A204.1 (cell line): ENCODE measurements around the gene CRIM1.

Source experiments
- FAIRE-seq: peaks from 2 replicates; lab custom pipeline; 2012; peaks lifted over from hg19 to GRCh38; lab: Jason Lieb, UNC

CRIM1 gene

DNA sequence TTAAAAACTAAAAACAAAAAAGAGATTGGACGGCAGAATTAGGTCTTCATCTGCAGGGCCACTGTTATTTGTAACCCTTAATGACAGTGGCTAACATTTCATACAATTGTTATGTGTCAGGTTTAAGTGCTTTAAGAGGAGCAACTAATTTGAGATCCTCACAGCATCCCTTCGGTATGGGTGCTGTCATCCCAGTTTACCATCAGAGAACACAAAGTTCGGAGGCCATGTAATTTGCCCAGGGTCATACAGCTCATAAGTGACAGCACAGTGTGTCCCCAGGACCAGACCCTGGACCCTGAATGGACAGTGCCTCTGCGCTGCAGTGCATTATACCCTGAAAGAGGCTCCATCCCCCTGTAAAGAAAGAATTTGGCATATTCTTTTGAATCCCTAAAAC, 127.7 kb downstream of the CRIM1 start:
- FAIRE-seq, result no peak

DNA sequence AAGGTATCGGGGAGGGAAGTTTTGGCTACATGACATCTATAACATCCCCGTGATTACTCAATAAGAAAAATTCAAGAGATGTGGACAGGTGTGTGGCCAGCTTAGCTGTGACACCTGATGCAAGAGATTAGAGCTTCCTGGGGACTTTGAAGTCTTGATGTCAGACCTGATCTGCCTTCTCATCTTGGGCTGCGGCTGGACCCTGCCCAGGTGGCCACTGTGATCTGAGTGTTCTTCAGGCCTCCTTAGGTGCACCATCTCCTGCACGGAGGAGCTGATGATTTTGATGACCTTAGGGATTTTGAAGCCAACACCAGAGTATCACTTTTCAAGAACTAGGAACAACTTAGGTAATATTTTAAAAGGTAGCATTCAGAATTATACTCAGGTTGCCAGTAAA, 128.9 kb downstream of the CRIM1 start:
- FAIRE-seq, result no peak

DNA sequence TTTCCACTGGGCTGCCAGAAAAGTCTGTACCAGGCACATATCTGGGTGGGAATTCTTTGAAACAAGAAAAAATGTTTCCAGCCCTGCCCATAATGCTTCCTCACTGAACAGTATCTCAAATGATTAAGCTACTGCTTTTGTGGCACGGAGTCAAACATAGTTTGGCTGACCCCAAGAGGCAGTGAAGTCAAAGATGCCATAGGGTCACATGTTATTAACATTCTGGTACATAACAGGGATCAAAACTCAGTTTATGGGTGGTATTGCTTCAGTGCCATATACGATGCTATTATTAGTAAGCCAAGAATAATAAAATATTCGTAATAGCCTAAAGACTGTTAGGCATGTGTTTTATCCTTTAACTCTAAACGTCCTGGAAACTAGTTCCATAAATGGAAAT, 129.9 kb downstream of the CRIM1 start:
- FAIRE-seq, result no peak

DNA sequence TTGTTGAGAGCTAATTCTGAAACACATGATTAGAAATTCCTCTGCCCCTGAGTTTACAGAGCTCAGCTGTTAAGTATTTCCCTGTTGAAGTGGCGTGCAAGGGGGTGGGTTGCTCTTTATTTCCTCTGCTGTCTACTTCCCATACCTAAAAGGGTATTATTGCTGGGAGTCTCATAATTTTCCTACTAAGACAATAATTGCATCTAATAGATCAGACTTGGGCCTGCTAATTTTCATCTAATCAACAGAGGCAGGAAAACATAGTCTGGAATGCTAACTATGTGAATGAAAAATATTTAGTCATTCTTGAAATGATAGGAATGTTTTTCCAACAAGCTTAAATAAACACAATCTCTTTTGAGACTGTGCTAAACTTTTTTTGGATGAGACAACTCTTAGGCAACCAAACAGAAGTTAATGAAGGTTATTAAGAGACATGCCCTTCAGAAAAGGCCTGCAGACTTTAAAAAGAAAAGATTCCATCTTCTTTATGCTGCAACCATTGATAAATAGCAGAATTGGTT, 131.0 kb downstream of the CRIM1 start:
- FAIRE-seq, result no peak

DNA sequence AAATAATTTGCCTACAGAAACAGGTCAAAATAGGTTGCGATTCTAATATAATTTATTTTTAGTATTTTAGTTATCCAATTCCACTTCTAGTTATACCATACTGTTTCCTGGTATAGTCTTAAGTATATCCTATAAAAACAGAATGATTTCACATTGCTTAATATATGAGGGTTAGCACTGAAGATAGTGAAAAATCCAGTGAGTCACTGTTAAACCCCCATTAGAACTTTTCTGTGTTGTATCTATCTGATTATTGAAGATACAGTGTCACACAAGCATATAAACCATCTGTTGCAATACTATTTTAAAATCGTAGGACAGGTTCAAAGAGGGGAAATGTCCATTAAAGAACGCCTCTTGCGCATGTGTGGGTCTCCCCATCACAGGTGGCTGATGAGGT, 132.4 kb downstream of the CRIM1 start:
- no peak for FAIRE-seq

DNA sequence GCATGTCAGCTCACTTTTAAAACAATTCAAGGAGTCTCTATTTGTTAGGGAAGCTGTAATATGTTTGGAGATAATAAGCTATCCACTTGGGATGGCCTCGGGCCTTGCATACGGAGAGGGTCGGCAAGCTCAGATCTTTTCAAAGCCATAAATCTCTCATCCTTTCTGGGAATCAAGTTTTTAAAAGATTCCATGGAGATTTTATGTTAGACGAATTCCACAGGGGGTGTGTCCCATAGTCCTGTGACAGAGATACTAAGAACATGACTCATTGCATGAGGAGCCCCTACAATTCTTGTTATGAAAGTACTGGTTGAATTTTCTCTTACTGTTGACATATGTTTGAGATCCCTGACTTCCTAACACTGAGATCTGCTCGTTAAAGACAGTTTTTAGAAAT, 133.7 kb downstream of the CRIM1 start:
- no peak for FAIRE-seq

DNA sequence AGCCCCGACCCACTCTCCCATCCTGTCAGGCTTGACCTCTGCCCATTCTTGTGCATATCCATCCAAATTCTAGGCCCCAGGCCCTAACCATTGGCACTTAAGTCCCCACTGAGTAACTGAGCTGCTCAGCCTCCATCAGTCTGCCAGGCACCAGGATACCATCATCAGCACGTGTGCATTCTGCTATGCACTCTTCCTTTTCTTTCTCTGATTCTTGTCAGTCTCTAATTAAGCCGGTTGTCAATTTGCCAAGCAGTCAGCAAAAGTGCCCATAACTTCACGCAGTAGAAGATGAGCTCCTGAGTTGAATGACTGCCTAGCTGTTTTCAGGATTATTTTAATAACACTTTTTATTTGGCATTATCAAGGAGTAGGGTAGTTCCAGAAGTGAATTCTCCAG, 135.2 kb downstream of the CRIM1 start:
- no peak for FAIRE-seq

DNA sequence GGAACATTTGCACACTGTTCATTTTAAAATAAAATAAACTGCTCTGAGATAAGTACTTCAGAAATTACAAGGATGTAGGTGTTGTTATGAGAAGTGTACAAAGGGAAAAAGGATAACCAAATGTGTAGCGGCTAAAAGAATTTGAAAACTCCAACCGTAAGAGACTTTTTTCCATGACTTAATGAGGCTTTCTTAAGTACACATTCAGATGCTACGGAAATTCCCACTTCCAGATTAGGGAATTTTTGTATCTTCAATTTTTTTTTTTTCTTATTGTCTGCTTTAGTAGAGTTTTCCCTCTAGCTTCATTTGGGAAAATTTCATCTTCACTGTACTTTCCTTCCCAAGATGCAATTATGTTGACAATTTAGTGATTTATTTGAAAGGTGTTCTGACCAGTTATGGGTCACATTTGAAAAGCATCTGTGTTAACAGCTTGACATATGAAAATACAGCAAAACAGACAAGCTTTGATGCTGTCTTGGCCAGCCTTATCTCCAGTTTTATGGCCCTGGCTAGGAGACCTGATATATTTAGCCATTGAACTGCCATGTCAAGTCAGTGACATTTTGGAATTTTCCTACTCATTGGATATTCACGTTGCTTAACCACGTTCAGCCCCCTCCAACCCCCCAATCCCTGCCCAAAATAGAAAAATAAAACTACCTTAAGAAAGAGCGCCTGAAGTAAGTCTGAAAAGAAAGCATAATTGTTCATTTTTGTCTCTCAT, 136.8 kb downstream of the CRIM1 start:
- no peak for FAIRE-seq

DNA sequence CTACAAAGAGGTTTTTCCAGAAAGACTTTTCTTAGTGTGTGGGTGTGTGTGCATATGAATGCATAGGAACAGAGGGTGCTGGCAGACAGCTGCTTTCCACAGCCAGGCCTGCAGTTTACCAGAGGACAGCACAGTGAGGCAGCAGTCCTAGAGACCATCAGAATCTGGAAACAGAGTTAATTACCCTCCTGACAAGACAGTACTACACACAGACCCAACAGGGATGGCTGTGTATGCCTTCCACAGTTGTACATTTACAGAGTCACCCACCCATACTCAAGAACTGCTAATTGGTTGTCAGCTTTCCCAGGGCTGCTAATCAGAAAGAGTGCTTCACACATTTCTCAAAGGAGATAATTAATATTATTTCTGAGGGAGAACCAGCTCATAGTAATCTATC, 137.7 kb downstream of the CRIM1 start:
- FAIRE-seq, result no peak

DNA sequence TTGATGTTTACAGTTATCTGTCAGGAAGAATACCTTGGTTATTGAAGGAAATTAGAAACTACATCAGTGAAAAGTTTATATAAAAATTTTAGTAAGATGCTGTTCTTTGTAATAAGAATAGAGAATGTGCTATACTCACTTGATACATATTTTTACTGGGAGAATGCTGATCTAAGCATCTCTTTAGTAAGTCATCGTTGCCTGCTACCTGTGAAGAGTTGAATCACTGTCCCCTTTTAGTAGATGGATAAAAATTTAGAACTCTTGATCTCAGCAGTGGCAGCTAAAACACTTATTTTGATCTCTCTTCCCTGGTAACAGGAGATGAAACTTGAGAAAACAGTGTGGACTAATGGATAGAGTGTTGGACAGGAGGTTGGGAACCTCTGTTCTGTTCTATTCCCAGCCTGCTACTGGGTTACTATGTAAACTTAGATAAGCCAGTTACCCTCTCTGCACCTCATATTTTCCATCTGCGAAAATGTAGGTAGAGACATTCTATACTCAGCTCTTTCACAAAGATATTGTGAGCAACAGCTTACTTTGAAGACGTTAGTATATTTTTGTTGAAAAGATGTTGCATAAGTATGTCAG, 142.1 kb downstream of the CRIM1 start:
- no peak for FAIRE-seq

DNA sequence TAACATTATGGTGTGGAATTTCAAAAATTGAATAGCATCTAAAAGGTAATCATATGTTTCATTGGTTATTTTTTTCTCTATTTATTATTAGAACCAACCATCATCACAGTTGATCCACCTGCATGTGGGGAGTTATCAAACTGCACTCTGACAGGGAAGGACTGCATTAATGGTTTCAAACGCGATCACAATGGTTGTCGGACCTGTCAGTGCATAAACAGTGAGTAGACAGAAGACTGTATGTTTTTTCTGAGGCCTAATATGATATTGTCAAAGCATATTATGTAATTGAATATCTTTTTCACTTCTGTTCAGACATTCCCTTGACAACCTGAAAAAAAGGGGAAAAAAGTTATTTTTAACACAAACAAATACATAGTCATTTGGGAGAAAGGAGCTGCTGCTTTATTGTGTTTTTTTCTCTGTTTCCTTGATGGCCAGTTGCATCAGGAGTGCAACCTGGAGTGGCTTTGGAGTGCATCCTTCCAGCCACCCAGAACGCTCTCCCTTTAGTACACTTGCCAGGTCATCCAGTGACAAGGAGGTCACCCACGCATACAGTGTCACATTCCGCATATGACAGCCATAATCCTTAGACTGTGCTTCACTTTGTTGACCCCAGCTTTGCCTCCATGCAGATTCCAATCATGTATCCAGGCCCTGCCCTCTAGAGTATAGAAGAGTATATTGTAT, 143.7 kb downstream of the CRIM1 start:
- no peak for FAIRE-seq

DNA sequence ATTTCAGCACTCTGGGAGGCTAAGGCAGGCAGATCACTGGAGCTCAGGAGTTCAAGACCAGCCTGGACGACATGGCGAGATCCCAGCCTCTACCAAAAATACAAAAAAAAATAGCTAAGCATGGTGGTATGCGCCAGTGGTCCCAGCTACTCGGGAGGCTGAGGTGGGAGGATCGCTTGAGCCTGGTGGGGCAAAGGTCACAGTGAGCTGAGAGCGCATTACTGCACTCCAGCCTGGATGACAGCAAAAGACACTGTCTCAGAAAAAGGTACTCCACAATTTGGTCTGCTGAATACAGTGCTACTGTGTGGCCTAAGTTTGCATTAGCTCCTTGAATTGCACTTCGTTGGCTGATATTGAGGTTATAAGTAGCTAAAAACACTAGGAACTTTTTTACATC, 144.5 kb downstream of the CRIM1 start:
- FAIRE-seq, result no peak

DNA sequence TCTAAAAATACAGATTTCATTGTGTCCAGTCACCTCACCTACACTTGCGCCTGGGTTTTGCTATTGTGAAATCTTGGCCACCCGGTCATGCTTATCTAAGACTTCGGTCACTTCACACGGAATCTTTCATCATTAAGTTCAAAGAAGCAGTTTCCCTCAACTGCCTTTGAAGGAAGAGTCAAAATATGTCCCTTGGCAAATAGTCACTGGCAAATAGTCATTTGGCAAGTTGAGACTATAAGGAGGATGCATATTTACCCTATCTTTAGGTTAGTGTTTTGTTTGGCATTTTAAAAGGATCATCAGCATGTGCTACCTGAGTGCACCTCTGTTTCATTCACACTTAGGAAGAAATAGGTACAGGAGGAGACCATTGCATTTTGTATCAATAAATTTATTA, 146.5 kb downstream of the CRIM1 start:
- FAIRE-seq, result no peak

DNA sequence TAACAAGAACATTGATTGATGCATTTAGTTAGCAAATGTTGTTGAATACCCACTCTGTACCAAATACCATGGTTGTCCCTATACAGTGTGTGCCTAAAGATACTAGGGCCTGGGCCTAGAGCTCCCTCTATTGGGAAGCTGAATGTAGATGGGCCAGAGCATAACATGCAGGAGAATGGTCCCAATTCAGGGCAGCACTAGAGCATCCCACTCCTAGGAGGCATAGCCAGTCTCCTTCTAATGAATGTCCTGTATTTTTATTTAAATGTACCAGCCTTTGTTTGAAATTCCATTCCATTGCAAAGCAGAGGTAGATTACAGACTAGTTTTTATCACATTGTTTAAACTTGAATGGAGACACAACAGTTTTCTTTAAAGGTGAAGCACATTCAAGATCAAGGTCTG, 151.8 kb downstream of the CRIM1 start:
- FAIRE-seq, result peak; percentile 49

DNA sequence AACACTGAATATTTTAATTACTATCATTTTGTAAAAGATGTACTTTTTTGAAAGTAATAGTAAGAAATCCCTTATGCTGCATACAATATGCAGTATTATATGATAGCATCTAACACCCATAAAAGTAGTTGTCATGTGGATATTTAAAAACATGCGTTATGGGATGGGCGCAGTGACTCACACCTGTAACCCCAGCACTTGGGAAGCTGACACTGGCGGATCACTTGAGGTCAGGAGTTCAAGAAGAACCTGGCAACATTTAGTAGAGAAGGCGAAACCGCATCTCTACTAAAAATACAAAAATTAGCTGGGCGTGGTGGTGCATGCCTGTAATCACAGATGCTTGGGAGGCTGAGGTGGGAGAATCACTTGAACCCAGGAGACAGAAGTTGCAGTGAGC, 153.5 kb downstream of the CRIM1 start:
- no peak for FAIRE-seq

DNA sequence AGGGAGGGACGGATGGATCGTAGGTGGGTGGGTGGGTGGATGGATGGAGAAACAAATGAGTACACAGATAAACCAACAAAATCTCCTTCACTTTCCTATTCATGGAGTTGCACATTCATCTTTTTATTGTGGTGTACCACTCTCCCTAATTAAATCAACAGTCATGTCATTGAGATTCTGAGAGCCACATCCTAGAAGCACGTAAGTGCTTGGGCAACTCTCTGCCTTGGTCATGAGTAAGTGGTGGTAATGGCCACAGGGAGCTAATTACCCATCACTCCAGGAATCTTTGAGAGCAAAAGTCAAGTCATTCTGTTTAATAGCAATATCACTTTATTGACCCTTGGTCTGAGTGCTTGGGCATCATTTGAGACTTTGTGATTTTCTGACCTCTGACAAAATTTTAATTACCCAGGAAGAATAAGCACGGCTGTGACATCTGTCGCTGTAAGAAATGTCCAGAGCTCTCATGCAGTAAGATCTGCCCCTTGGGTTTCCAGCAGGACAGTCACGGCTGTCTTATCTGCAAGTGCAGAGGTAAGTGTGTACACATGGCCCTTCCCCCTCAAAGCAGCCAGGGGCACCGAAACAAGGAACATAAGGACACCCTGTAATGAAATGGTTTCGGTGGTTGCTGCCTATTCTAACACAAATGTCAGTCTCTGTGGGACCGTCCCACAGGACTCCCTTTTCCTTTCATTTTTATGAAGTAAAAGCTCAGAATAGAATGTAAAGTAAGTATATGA, 156.5 kb downstream of the CRIM1 start:
- no peak for FAIRE-seq

DNA sequence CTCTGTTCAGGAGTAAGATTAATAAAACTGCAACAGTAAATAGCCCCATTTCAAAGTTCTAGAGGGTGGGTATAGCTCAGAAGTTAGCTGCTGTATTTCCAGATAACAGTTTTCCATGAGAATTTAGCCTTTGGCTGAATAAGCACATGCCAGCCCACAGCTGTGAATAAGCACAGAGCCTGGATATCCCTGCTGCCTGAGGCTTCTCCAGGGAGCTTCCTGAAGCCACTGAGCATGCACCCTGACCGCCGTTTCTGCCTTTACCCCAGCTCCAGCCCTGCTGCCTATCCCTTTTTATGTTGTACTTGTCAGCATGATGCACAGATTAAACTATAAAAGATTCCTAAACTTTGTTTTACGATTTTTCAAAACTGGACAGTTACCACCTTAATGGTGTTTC, 157.1 kb downstream of the CRIM1 start:
- no peak for FAIRE-seq

DNA sequence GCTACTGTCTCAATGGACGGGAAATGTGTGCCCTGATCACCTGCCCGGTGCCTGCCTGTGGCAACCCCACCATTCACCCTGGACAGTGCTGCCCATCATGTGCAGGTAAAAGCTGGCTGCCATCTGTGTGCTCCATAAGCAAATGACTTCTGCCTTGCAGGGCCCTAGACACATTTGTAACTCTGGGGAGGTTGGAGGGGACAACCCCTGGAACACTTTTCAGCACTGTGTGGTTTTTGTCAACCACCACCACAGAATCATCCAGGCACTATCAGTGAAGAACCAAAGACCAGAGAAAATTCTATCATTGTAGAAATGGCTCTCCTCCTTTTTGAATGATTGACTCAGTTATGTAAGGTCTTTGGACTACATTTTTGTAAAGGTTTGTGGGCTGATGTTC, 158.1 kb downstream of the CRIM1 start:
- FAIRE-seq, result no peak

DNA sequence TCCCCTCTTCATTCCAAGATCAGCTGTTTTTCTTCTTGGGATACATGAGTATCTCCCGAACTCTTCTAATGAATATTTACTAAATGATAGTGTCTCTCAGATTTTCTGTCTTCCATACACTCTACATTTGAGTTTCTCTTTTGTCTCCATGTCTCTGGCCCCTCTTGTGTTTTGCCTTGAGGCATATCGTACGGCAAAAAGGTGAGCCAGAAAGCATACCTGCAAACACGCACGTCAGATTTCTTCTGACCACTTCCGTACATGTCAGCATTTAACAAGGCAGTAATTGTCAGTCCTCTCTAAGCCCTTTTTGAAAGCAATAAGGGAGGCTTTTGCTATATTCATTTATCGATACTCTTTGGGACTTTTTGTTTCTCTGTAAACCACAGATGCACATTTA, 160.0 kb downstream of the CRIM1 start:
- no peak for FAIRE-seq

DNA sequence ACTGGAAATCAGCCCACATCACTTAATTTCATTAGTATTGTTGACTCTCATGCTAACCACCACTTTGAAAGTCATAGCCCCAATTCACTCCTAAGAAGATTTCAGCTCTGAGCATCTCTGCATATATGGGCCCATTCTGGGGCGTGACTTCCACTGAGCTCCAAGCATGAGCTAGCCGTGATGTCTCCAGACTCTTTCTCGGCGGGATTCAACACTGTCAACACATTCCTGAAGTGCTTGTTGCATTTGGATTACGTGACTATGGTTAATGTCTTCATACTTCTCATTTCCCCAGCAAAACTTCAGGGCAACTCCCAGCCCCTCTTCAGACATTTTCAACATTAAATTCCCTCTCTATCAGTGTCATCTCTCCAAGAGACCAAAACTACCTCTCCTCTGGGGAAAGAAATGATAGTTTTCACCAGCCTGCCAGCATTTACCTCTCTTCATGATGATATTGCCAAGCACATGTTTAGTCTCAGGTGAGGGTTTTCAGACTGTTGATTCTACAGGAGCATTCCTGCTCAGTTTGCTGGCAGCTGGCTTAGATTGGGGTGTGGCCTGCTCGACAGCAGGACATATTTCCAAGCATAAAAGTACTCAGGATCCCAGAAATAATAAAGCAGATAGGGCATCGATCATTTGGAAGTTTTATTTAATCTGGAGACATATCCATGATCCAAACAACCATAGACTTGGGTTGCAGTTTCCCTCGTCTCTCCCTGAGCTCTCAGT, 160.7 kb downstream of the CRIM1 start:
- no peak for FAIRE-seq

DNA sequence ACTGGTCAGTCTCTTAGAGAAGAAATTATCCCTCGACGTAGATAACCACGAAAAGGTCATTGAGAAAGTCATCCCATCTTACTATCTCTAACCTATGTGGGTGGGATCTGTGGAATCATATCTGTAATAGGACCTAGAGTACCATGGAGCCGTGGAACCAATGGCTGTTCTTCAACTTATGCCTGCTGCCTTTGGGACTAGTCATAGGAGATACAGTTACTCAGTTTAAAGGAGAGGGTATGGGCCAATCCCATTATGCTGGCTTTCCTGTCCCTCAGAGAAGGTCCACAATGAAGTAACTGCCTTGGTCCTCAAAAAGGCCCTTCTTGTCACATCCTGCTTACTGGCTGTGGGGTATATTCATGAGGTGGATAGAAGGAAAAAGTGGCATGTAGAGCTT, 164.9 kb downstream of the CRIM1 start:
- no peak for FAIRE-seq

DNA sequence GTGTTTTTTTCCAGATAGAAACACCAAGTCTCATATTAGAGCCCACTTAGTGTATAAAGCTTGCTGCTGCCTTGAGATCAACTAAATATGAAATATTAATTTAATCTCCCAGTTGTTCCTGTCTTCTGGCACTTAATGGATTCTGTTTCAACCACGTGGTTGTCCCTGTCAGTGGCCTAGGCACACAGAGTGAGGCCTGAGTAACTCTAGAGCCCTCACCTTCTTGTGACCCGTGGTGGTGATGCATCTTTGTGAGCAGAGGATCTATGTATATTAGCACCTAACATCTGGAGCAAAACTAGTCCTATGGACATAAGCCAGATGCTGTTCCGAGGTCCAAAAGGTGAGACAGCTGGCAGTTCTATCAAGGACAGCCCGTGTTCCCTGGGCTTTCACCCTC, 167.6 kb downstream of the CRIM1 start:
- FAIRE-seq, result no peak
